ENCODE results near the gene UTP25.
"Not testable (repeated sequence)": the region's sequence is repeated elsewhere in the genome, so short reads cannot be mapped to it uniquely, and the experiment has no call there.

Gene UTP25

DNA sequence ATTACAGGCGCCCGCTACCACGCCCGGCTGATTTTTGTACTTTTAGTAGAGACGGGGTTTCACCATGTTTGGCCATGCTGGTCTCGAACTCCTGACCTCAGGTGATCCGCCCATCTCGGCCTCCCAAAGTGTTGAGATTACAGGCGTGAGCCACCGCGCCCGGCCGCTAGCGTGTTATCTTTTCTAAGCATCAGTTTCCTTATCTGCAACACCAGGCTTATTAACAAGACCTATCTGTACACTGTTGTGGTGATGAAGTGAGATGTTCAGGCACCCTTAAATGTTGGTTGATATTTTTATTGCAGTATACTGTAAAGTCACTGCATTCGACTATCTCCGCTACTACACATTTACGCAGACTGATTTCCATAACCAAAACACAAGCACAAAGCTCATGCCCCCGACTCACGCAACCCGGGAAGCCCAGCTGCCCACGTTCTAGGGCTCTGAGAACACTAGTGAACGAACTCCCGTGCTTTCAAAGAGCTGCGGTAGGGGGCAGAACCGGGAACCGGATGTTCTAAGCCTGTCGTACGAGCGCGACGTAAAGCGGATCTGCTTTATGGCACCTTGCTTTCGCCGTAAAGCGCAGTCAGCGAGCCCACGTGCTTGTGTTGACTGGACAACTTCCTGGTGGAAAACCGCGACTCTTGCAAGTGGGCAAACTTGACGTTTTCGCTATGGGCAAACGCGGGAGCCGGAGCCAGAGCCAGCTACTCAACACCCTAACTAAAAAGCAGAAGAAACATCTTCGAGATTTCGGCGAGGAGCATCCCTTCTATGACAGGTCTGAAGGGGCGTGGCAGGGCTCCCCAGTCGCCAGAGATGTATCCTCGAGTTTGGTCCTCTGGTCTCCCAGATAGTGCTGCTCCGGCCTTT is at the start of gene UTP25:
UTP25 (plus strand) TSS at position 589 of the 879 bp plus-strand sequence; CDS start at position 681, 92 bp downstream.
- DNase-seq = peak; percentile 85

- DNase-seq = no peak
Observed at GRCh38 chr1:209778102-209778501, 49.7 kb upstream of the UTP25 start.

GRCh38 chr1:209780268-209780667 is 47.5 kb upstream of the UTP25 start:
- no peak for DNase-seq

DNA sequence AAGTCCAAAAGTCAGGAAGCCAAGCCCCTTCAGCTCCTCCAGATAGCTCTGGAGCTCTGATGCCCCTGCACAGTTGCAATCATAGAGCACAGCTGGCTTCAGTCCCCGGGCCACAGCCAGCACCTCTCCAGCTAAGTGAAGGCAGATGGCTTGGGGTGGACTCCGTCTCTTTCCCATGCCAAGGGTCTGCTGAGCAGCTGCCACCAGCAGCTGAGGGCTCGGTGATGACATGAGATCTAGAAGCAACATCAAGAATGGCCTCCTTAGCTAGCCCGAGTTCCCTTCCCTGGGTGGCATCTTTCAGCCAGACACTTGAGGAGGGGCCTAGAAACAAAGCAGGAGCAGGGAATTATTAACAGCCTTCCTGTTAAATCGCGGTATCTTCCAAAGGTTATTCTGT is 44.4 kb upstream of the UTP25 start:
- no peak for DNase-seq

DNA sequence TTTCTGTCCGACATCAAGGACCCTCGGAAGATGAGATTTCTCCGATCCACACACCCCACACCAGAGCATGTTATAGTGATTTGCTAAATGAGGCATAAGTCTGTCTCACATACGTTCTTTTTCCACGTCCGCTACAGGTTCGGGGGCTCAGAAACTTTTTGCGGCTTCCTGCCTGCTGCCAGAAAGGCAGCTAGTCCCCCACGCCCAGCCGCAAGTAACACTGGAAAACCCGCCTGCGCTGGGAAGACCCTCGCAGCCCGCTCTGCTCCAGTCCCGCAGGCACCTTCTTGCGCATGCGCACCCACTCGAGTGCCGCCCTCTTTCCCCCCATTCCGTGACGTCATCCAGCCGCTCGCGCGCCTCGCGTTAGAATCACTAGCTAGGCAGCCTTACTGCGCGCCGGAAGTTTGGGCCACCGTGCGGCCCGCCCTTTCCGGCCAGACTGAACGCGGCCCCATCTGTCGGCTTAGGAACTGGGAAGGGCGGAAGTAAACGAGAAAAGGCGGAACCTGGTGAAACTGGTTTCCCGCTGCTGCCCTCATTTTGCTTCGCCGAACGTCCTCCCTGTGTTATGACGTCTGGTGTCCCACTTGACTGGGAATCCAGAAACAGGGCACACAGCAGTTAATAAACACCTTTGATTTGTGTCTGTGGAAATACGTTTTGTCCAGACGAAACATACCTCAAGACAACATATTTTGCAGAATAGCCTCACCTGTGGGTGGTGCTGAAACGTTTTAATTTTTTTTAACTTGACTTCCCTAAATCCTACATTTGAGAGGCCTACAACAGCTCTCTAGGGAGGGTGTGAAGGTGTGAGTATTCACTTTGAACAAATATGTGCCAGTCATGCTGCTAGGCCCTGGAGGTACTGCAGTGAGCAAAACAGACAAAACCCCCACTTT is 43.3 kb upstream of the UTP25 start, which contains the start of gene C1orf74:
C1orf74 (minus strand) TSS at position 295 of the 905 bp plus-strand sequence. CDS start 925 bp downstream, outside the sequence.
- DNase-seq = peak; percentile 84

DNA sequence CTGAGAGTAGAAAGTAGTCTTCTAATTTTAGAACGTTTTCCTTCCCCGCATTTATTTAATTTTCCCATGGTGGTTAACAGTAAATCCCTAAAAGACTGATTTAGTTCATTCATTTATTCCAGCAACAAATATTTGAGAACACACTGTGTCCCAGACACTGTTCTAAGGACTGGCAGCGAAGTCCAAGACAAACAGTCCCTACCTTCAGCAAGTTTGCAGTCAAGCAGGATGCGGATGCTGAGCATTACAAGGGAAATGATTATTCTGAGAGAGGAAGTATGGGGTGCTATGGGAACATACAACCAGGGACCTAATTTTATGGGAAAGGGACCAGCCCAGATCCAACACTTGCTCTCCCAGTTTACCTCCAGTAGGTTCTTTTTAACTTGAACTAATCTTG is 42.2 kb upstream of the UTP25 start:
- DNase-seq = no peak

GRCh38 chr1:209786146-209786545 is 41.6 kb upstream of the UTP25 start:
- DNase-seq = no peak

- DNase-seq = no peak
Observed at GRCh38 chr1:209787551-209787950, 40.2 kb upstream of the UTP25 start.

DNA sequence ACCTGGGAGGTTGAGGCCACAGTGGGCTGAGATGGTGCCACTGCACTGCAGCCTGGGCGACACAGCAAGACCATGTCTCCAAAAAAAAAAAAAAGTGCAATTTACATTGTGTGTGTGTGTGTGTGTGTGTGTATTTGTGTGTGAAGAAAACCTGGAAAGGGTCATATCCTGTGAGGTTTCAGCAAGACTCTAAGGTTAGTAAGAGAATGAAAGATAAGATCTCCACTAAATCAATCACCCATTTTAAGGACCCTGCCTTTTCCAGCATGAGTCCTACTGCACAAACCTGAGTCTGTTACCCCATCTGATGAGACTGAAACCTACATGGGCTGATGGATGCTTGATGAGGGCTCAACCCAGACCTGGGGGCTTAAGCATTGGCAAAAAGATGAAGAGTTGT is 38.5 kb upstream of the UTP25 start:
- no peak for DNase-seq

DNA sequence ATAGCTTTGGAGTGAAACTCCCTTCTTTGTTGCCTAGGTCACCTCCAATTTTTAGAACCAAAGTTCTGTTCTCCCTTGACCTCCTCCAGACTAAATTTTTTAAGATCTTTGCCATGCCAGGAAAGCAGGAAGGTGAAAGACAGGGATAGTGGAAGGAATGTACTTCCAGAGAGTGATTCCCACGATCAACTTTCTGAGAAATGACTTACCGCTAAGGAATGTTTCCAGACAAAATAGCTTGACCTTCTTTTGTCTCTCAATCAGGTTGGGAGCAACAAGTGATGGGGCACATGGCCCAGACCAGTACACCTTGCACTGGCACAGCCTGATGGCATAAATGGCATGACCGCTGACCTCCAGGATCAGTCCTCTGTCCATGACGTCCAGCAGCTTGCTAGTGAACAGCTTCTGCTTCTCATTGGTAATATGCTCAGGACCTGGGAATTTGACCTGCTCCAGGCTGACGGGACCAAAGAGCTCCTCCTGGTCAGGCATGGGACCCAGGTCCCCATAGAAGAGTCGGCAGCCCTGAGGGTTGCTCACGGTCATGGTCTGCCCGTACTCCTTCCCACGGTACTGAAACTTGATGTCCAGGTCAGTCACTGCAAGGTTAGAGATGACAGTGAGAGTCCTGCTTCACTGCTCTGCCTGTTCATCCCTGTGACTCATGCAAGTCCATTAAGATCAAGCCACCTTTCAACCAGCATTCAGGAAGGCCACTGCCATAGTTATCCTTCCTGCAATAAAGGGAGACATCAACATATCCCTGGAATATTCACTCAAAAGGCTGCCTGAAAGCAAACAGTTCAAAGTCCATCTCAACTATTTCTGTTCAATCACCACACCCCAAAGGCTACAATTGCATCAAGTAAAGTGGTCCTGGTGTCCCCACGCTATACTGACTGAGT is 37.2 kb upstream of the UTP25 start:
- DNase-seq = no peak

- DNase-seq = no peak
Observed at GRCh38 chr1:209791920-209792319, 35.9 kb upstream of the UTP25 start.

DNA sequence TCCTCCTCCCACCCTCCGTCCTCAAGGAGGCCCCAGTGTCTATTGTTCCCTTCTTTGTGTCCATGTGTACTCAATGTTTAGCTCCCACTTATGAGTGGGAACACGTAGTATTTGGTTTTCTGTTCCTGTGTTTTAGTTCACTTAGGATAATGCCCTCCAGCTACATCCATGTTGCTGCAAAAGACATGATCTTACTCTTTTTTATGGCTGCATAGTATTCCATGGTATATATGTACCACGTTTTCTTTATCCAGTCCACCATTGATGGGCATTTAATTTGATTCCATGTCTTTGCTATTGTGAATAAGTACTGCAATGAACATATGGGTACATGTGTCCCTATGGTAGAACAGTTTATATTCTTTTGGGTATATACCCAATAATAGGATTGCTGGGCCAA is 34.1 kb upstream of the UTP25 start:
- not testable (repeated sequence) for DNase-seq

DNA sequence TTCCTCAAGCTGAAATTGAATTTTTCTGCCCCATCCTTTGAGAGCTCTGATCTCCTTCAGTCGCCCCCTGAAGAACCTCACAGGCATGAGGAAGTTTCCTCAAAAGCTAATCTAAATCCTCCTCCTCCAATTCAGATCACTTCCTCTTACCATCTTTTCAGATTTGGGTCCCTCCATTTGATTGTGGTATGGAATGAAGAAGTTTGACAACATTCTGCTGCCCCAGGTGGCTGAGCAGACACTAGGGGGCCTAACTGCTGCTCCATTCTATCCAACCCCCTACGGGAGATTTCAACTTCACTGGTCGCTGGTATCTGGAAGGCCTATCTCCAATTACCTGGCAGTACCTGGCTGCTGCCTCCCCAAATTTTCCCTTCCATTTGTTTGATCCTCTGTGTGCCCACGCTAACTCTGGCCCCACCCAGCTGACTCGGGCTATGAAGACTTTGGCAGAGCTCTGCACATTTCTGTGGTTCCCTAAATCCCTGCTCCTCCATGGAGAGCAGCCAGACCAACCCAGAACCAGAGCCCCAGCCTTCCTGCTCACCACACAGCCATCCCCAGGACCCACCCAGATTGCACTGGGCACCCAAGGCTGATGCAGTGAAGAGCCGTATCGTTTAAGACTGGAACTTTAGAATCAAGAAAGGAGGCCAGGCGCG is 29.7 kb upstream of the UTP25 start:
- no peak for DNase-seq

GRCh38 chr1:209800984-209801834 is 26.6 kb upstream of the UTP25 start:
- DNase-seq = no peak

- no peak for DNase-seq
Observed at GRCh38 chr1:209802117-209802779, 25.5 kb upstream of the UTP25 start.

GRCh38 chr1:209802780-209803152 is 25.0 kb upstream of the UTP25 start:
- no peak for DNase-seq

GRCh38 chr1:209803568-209803967 is 24.2 kb upstream of the UTP25 start:
- DNase-seq = no peak

GRCh38 chr1:209805341-209805781 is 22.4 kb upstream of the UTP25 start:
- no peak for DNase-seq

DNA sequence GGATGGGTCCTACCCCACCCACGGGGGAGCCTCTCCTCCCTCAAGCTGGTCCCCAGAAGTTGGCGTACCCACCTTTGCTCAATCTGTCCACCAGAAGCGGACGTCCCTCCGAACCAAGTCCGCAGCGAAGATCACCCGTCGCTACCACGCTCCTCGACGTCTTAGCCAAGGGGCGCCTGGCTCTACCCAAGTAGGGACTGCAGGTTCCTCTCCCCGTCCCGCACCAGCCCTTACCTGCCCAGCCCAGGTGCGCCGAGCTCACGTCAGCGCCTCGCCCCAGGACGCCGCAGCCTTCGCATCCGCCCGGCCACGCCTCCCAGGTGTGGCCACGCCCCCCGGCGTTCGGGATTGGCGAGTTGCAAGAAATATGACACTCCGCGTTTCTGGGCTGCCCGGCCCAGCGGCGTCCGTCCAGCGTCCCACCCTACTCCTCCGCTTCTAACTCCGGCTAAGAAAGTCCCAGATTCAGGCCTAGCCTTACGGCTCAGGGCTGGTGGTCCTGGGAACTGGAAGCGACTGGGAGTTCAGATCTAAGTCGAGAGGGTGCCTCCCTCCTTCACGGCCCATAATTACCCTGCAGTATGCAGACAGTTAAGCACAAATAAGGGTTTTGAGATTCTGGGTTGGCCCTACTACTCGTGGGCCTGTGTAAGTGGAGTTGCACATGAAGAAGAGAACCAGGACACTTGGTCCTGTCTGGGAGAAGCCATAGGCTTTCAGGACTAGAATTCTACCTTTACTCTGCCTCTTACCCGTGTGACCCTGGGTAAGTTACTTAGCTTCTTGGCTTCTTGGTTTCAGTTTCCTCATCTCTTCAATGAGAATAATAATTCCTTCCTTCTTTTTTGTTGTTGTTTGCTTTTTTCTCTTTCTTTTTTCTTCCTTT is 21.7 kb upstream of the UTP25 start, which contains the start of gene IRF6:
IRF6 (minus strand) TSS at position 268 of the 886 bp plus-strand sequence. CDS start 4,729 bp downstream, outside the sequence.
- peak; percentile 77 for DNase-seq
